Endothelial cell of umbilical vein (primary cell): ENCODE data around the gene EEF1G. TPM values are rescaled to one million over a fixed set of nuclear protein-coding genes. Genes with fewer than 3 reads are reported as not detected.

Source experiments
- BruUV-seq: library from RNA; stranded (reverse); fragments of 400-500 nt; replicated peaks from 2 replicates; lab custom pipeline; 2021; lab: Mats Ljungman, UMichigan
- CTCF ChIA-PET: fragments of 300-600, 350-600 bp; sonication (Branson Sonifier 250); formaldehyde crosslinking; loops from one replicate; lab custom pipeline; 2021; ENCODE audit warnings: antibody characterized with exemption, inconsistent platforms; lab: Charles Lee
- POLR2A ChIA-PET: fragments of 300-600, 350-600 bp; sonication (Branson Sonifier 250); formaldehyde crosslinking; loops from one replicate; lab custom pipeline; 2021; ENCODE audit warnings: antibody characterized with exemption, inconsistent platforms; lab: Charles Lee
- DNase-seq: peaks from one replicate; pipeline ENCODE4 v3.0.0-alpha.2; 2011; ENCODE audit warnings: low read depth, low spot score
- FAIRE-seq: peaks from 2 replicates; lab custom pipeline; 2011; peaks lifted over from hg19 to GRCh38; lab: Jason Lieb, UNC
- H2AFZ ChIP-seq: 2 replicates; pipeline ENCODE4 v1.6.0; 2012; ENCODE audit warnings: low read depth, low read length, control low read depth, inconsistent platforms
- H3K27ac ChIP-seq: 2 replicates; pipeline ENCODE4 v1.5.1; 2011; ENCODE audit warnings: low read depth, mild to moderate bottlenecking, control low read depth, low read length, moderate library complexity; ENCODE audit not compliant: insufficient read depth
- H3K27me3 ChIP-seq, 2 experiments: 2 replicates each; pipeline versions ENCODE4 v1.6.0 to v1.6.1; 2011; ENCODE audit warnings: low read length in 2 of 2, mixed read lengths in 1 of 2; ENCODE audit not compliant: control insufficient read depth in 2 of 2, insufficient read depth in 2 of 2
- H3K36me3 ChIP-seq, 2 experiments: 2 replicates in 1 of 2; 3 replicates in 1 of 2; pipeline ENCODE4 v1.5.1; 2011; ENCODE audit warnings: low read length in 2 of 2, mild to moderate bottlenecking in 1 of 2, moderate library complexity in 1 of 2; ENCODE audit not compliant: control insufficient read depth in 2 of 2, insufficient read depth in 2 of 2; ENCODE audit errors: extremely low read depth in 1 of 2
- H3K4me1 ChIP-seq: 3 replicates; pipeline ENCODE4 v1.5.1; 2011; ENCODE audit warnings: mild to moderate bottlenecking, low read length; ENCODE audit not compliant: control insufficient read depth, insufficient read depth; ENCODE audit errors: extremely low read depth
- H3K4me2 ChIP-seq: 2 replicates; pipeline ENCODE4 v1.6.1; 2011; ENCODE audit warnings: low read length, control low read depth, mixed read lengths; ENCODE audit not compliant: insufficient read depth
- H3K4me3 ChIP-seq, 3 experiments: fragments of 200-600 bp in 1 of 3; sonication (generic), shearing (Covaris generic) in 1 of 3; replicated peaks in 1 of 3; 2 replicates each; pipeline ENCODE4 v1.5.1; 2011 to 2016; ENCODE audit warnings: control low read depth in 3 of 3, low read length in 3 of 3, mild to moderate bottlenecking in 2 of 3, inconsistent platforms in 1 of 3, low read depth in 1 of 3, moderate library complexity in 1 of 3; ENCODE audit not compliant: insufficient read depth in 1 of 3
- H3K79me2 ChIP-seq: 2 replicates; pipeline ENCODE4 v1.6.0; 2012; ENCODE audit warnings: low read length, inconsistent platforms; ENCODE audit not compliant: control insufficient read depth, insufficient read depth
- H3K9ac ChIP-seq: replicated peaks from 2 replicates; pipeline ENCODE3; 2011; ENCODE audit warnings: low read length, control low read depth; ENCODE audit not compliant: insufficient read depth; ENCODE audit errors: extremely low read depth
- H3K9me1 ChIP-seq: replicated peaks from 3 replicates; pipeline ENCODE4 v1.6.0; 2011; ENCODE audit warnings: mild to moderate bottlenecking, low read length; ENCODE audit not compliant: control insufficient read depth, insufficient read depth; ENCODE audit errors: extremely low read depth
- H3K9me3 ChIP-seq: replicated peaks from 2 replicates; pipeline ENCODE4 v1.5.1; 2012; ENCODE audit warnings: low read length, inconsistent platforms; ENCODE audit not compliant: control insufficient read depth, insufficient read depth
- H4K20me1 ChIP-seq: replicated peaks from 2 replicates; pipeline ENCODE3; 2011; ENCODE audit warnings: mild to moderate bottlenecking, low read length; ENCODE audit not compliant: control insufficient read depth, insufficient read depth; ENCODE audit errors: extremely low read depth
- CTCF ChIP-seq, 2 donors: IDR thresholded peaks; 1 replicate in 1 of 2; 2 replicates in 1 of 2; pipeline ENCODE4 v1.5.1; 2011; ENCODE audit warnings: low read length in 2 of 2, mild to moderate bottlenecking in 2 of 2, moderate library complexity in 2 of 2, control low read depth in 1 of 2, inconsistent platforms in 1 of 2, low read depth in 1 of 2; ENCODE audit not compliant: insufficient read depth in 1 of 2; ENCODE audit errors: extremely low read depth in 1 of 2
- EZH2 ChIP-seq: IDR thresholded peaks from 2 replicates; pipeline ENCODE4 v1.6.1; 2012; ENCODE audit warnings: borderline replicate concordance, low read depth, mild to moderate bottlenecking, moderate library complexity, low read length, inconsistent platforms; ENCODE audit not compliant: severe bottlenecking
- FOS ChIP-seq: IDR thresholded peaks from 2 replicates; pipeline ENCODE4 v1.6.1; 2011; ENCODE audit warnings: mild to moderate bottlenecking, low read length, moderate library complexity, borderline replicate concordance; ENCODE audit not compliant: insufficient read depth
- GATA2 ChIP-seq: IDR thresholded peaks from 2 replicates; pipeline ENCODE4 v1.7.0; 2011; ENCODE audit warnings: low read depth, mild to moderate bottlenecking, moderate library complexity, mixed read lengths, low read length; ENCODE audit not compliant: insufficient read length, insufficient read depth
- JUN ChIP-seq: IDR thresholded peaks from 2 replicates; pipeline ENCODE4 v1.6.1; 2011; ENCODE audit warnings: borderline replicate concordance, low read depth; ENCODE audit not compliant: insufficient read length, insufficient read depth
- MAX ChIP-seq: IDR thresholded peaks from 2 replicates; pipeline ENCODE4 v1.6.1; 2011; ENCODE audit not compliant: insufficient read depth, insufficient read length
- MYC ChIP-seq: IDR thresholded peaks from one replicate; pipeline ENCODE4 v1.6.1; 2011; ENCODE audit warnings: mild to moderate bottlenecking, low read depth, low read length
- POLR2A ChIP-seq: IDR thresholded peaks from 2 replicates; pipeline ENCODE4 v1.6.1; 2012; ENCODE audit warnings: low read depth, mild to moderate bottlenecking, control low read depth, low read length
- POLR2AphosphoS5 ChIP-seq: IDR thresholded peaks from 2 replicates; pipeline ENCODE4 v1.6.1; 2012; ENCODE audit warnings: low read depth, mild to moderate bottlenecking, control low read depth, low read length, moderate library complexity; ENCODE audit not compliant: insufficient read depth
- dilution Hi-C: fragments of 300-500 bp; cut with MboI; formaldehyde crosslinking; loops from one replicate; pipeline ENCODE4 v1.15.0; 2019; ENCODE audit warnings: low sequenced_read_pairs; ENCODE audit not compliant: extremely low pct_ligation_motif_present
- intact Hi-C: fragments of 100-400 bp; cut with micrococcal nuclease; formaldehyde crosslinking; loops from one replicate; pipeline ENCODE4 v1.10.0; 2022
- polyA plus RNA-seq, 4 experiments: library from polyadenylated mRNA; depleted of rRNA in 3 of 4; stranded (reverse) in 3 of 4; unstranded in 1 of 4; fragments of >200 nt; gene quantifications; 2 replicates each; pipeline versions ENCODE4 v1.2.1 to v1.2.3, GENCODE V29; 2011 to 2012; ENCODE audit warnings: missing spikeins in 1 of 4
- total RNA-seq: library from RNA; stranded (reverse); gene quantifications from 2 replicates; pipeline ENCODE4 v1.2.3, GENCODE V29; 2021

EEF1G gene
- total and polyA plus RNA-seq, 2 donors (not counting 3 experiments of a cell fraction or from before 2014, with no cell fraction given), result 1,341 to 2,133 TPM

DNA sequence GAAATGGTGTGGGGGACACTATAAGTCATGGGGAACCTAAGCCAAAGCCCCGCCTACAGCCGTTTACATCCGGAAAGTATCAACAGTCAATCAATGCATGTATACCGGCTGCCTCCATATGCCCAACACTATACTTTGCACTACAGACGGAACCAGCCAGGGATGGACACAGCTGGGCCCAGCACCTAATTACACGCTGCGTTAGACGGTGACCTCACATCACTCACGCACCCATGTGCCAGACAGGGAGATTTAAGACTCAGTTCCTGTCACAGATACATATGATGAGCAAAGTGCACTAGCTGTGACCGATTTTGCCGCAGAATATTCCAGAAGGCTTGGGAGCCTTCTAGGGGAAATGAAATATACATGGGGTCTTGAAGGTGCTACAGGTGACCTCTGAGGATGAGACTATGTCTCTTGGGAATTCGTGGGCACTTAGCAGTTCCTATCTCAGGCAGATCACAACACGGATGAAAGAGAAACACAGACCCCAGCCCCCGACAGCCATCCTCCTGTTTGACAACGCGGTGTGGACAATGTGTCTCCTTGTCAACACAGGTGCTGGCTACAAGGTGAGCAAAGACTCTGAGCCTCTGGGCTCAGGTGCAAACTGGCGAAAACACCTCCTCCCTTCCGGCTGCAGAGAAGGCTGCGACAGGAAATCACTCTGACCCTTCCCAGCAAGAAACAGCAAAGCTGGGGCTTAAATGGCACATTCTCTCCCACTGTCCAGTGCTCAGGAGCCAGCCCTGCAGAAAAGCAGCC lies 35.0 kb downstream of the EEF1G start:
- no peaks in the 10 kb centered on the region for H3K9me3 ChIP-seq
- H2AFZ ChIP-seq, result no peak overlapping the region
- BruUV-seq, result no TSS peak
- TF ChIP-seq MYC, result no peak
- no peak for TF ChIP-seq JUN
- no peak for TF ChIP-seq POLR2AphosphoS5
- TF ChIP-seq POLR2A, result no peak
- no peak for TF ChIP-seq CTCF (IDR thresholded peaks at IDR 0.05; ENCODE audit: extremely low read depth in 1 of 2, insufficient read depth in 1 of 2, low read depth in 1 of 2, low read length in 2 of 2)
- no peak for TF ChIP-seq FOS
- TF ChIP-seq GATA2, result no peak
- no peak for TF ChIP-seq EZH2
- TF ChIP-seq MAX, result no peak
- peak overlapping the region; percentile 29 for H3K27ac ChIP-seq
- H3K27me3 ChIP-seq, result no peaks in the 10 kb centered on the region
- H4K20me1 ChIP-seq, result peaks cover 7% of the 10 kb centered on the region
- no peak overlapping the region for H3K4me3 ChIP-seq
- H3K4me1 ChIP-seq, result peaks cover 48% of the 10 kb centered on the region
- H3K9me1 ChIP-seq, result no peaks in the 10 kb centered on the region
- no peak overlapping the region for H3K9ac ChIP-seq
- ChIA-PET CTCF (interaction anchor here (1.0 to 11.2 kb wide), 7 partner anchors 20 to 144 kb away, joined by 4 to 377 read pairs (median 10); partner anchors contain the start of gene EEF1G), POLR2A (interaction anchor here (0.5 to 0.9 kb wide), 4 partner anchors 22 to 724 kb away, joined by 3 to 5 read pairs (median 3); no protein-coding TSS in a partner anchor)
- H3K4me2 ChIP-seq, result peak overlapping the region; percentile 27
- dilution Hi-C loops, result no loop called here
- H3K79me2 ChIP-seq, result peaks cover 96% of the 10 kb centered on the region
- FAIRE-seq (no peak), DNase-seq (no peak)
- intact Hi-C loops, result no loop called here
- H3K36me3 ChIP-seq, result peaks cover 12 to 22% of the 10 kb centered on the region in 2 experiments
